Ovary (tissue), 3 donors: ENCODE measurements around the gene NAALADL2.

Source experiments
- POLR2A ChIP-seq: fragments of 450-650 bp; IDR thresholded peaks from one replicate; pipeline ENCODE4 v1.6.1; 2017; ENCODE audit warnings: antibody characterized with exemption, mild to moderate bottlenecking, moderate library complexity
- TF ChIP-seq, protein P1 (sequence below), 3 donors: fragments of 450-650 bp in 2 of 3; fragments of 200-600 bp in 1 of 3; IDR thresholded peaks; one replicate each; pipeline versions ENCODE4 v1.5.1 to v1.8.0; 2016 to 2022; ENCODE audit warnings: antibody characterized with exemption in 3 of 3, mild to moderate bottlenecking in 1 of 3
- donor health status: DM: no; HTN: no; CAD: no.

DNA sequence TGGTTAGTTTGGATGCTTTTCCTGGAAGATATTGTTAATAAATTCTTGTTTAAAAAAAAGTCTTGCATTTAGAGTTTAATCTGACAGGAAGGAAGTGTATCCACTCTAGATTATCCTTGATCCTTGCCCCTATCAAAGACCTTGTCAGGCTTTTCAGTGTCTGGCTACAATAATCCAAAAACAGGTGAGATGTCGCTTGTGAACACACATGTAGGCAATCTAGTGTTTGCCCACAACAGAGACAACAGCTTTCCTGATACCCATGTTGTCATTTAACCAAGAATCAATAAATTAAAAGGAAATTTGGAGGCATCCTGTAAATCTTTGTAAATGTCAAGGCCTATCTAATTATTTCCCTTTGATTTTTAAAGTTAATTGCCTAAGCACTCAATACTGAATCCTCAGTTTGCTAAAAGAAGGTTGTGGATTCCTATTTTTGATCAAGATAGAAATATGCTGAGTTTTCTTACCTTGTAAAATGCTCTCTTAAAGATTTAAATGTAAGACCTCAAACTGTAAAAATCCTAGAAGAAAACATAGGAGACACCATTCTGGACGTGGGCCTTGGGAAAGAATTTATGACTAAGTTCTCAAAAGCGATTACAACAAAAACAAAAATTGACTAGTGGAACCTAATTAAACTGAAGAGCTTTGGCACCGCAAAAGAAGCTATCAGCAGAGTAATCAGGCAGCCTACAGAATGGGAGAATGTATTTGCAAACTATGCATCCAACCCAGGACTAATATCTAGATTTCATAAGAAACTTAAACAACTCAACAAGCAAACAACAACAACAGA, 207.7 kb downstream of the NAALADL2 start:
- TF ChIP-seq, protein P1, sequence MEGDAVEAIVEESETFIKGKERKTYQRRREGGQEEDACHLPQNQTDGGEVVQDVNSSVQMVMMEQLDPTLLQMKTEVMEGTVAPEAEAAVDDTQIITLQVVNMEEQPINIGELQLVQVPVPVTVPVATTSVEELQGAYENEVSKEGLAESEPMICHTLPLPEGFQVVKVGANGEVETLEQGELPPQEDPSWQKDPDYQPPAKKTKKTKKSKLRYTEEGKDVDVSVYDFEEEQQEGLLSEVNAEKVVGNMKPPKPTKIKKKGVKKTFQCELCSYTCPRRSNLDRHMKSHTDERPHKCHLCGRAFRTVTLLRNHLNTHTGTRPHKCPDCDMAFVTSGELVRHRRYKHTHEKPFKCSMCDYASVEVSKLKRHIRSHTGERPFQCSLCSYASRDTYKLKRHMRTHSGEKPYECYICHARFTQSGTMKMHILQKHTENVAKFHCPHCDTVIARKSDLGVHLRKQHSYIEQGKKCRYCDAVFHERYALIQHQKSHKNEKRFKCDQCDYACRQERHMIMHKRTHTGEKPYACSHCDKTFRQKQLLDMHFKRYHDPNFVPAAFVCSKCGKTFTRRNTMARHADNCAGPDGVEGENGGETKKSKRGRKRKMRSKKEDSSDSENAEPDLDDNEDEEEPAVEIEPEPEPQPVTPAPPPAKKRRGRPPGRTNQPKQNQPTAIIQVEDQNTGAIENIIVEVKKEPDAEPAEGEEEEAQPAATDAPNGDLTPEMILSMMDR (IDR thresholded peaks at IDR 0.05): no peak
- no peak for TF ChIP-seq POLR2A
